LHCN-M2 (cell line): ENCODE data around the gene SREBF1. TPM values are rescaled to one million over a fixed set of nuclear protein-coding genes. Genes with fewer than 3 reads are reported as not detected.

Experiments
- DNase-seq: peaks from one replicate; pipeline ENCODE4 v3.0.0-alpha.2; 2012; ENCODE audit warnings: low read depth
- total RNA-seq: library from RNA; depleted of rRNA; stranded (reverse); fragments of >200 nt; gene quantifications from 2 replicates; pipeline ENCODE4 v1.2.3, GENCODE V29; 2014

SREBF1 gene
- total RNA-seq, 1 experiment from 2014 or later = 53.0 TPM

- DNase-seq = peak; percentile 41
These were observed 23.4 kb upstream of the SREBF1 start for GRCh38 chr17:17859909-17860765.

- DNase-seq = no peak
These were observed 20.7 kb upstream of the SREBF1 start for GRCh38 chr17:17857496-17857895.

- no peak for DNase-seq
These were observed 19.6 kb upstream of the SREBF1 start for GRCh38 chr17:17856386-17856785.

GRCh38 chr17:17855976-17856375 is 19.2 kb upstream of the SREBF1 start:
- peak; percentile 58 for DNase-seq

- no peak for DNase-seq
These were observed 17.1 kb upstream of the SREBF1 start for GRCh38 chr17:17853811-17854447.

- no peak for DNase-seq
These were observed 16.1 kb upstream of the SREBF1 start for GRCh38 chr17:17852930-17853329.

- no peak for DNase-seq
These were observed 14.6 kb upstream of the SREBF1 start for GRCh38 chr17:17851103-17852002.

- DNase-seq = peak; percentile 62
These were observed 13.1 kb upstream of the SREBF1 start for GRCh38 chr17:17849845-17850373.

GRCh38 chr17:17849147-17849820 is 12.5 kb upstream of the SREBF1 start:
- peak; percentile 81 for DNase-seq

- DNase-seq = no peak
These were observed 11.7 kb upstream of the SREBF1 start for GRCh38 chr17:17848311-17849082.

- no peak for DNase-seq
These were observed 10.9 kb upstream of the SREBF1 start for GRCh38 chr17:17847726-17848125.

GRCh38 chr17:17847118-17847689 is 10.4 kb upstream of the SREBF1 start:
- no peak for DNase-seq

- DNase-seq = no peak
These were observed 9.9 kb upstream of the SREBF1 start for GRCh38 chr17:17846645-17847044.

- DNase-seq = no peak
These were observed 9.2 kb upstream of the SREBF1 start for GRCh38 chr17:17846003-17846402.

- DNase-seq = no peak
These were observed 8.4 kb upstream of the SREBF1 start for GRCh38 chr17:17845046-17845775.

GRCh38 chr17:17844500-17844899 is 7.7 kb upstream of the SREBF1 start:
- no peak for DNase-seq

- no peak for DNase-seq
These were observed 7.3 kb upstream of the SREBF1 start for GRCh38 chr17:17844079-17844478.

- DNase-seq = no peak
These were observed 6.3 kb upstream of the SREBF1 start for GRCh38 chr17:17843096-17843495.
